ENCODE data around the gene CAPN12.

Gene CAPN12

GRCh38 chr19:38737281-38737865 lies 6.9 kb downstream of the CAPN12 start:
- DNase-seq (ENCODE audit: low spot score), result no peak

- peak; percentile 96 for DNase-seq (ENCODE audit: low spot score)
Measured at GRCh38 chr19:38736413-38737280, 7.6 kb downstream of the CAPN12 start.

- peak; percentile 70 for DNase-seq (ENCODE audit: low spot score)
Measured at GRCh38 chr19:38736036-38736412, 8.2 kb downstream of the CAPN12 start.

GRCh38 chr19:38735257-38735686 lies 9.0 kb downstream of the CAPN12 start:
- peak; percentile 77 for DNase-seq (ENCODE audit: low spot score)

GRCh38 chr19:38734426-38735256 lies 9.6 kb downstream of the CAPN12 start:
- DNase-seq (ENCODE audit: low spot score), result no peak

GRCh38 chr19:38734176-38734425 lies 10.2 kb downstream of the CAPN12 start:
- DNase-seq (ENCODE audit: low spot score), result no peak

GRCh38 chr19:38733493-38734175 lies 10.6 kb downstream of the CAPN12 start:
- DNase-seq (ENCODE audit: low spot score), result no peak

GRCh38 chr19:38733241-38733492 lies 11.1 kb downstream of the CAPN12 start:
- no peak for DNase-seq (ENCODE audit: low spot score)

GRCh38 chr19:38731654-38732301 lies 12.5 kb downstream of the CAPN12 start:
- DNase-seq (ENCODE audit: low spot score), result no peak

- no peak for DNase-seq (ENCODE audit: low spot score)
Measured at GRCh38 chr19:38730731-38731589, 13.3 kb downstream of the CAPN12 start.

- DNase-seq (ENCODE audit: low spot score), result no peak
Measured at GRCh38 chr19:38730470-38730730, 13.9 kb downstream of the CAPN12 start.

GRCh38 chr19:38729653-38730469 lies 14.4 kb downstream of the CAPN12 start:
- DNase-seq (ENCODE audit: low spot score), result peak; percentile 85

GRCh38 chr19:38728752-38729541 lies 15.3 kb downstream of the CAPN12 start:
- DNase-seq (ENCODE audit: low spot score), result no peak

GRCh38 chr19:38727868-38728660 lies 16.2 kb downstream of the CAPN12 start:
- no peak for DNase-seq (ENCODE audit: low spot score)

GRCh38 chr19:38727306-38727867 lies 16.9 kb downstream of the CAPN12 start:
- DNase-seq (ENCODE audit: low spot score), result no peak

GRCh38 chr19:38726761-38727301 lies 17.4 kb downstream of the CAPN12 start:
- DNase-seq (ENCODE audit: low spot score), result no peak

GRCh38 chr19:38726284-38726673 lies 18.0 kb downstream of the CAPN12 start:
- no peak for DNase-seq (ENCODE audit: low spot score)

All from iPS-NIHi11 (cell line).